ENCODE results near the gene PXDN.
"Not testable (repeated sequence)": the region's sequence is repeated elsewhere in the genome, so short reads cannot be mapped to it uniquely, and the experiment has no call there.

PXDN gene

DNA sequence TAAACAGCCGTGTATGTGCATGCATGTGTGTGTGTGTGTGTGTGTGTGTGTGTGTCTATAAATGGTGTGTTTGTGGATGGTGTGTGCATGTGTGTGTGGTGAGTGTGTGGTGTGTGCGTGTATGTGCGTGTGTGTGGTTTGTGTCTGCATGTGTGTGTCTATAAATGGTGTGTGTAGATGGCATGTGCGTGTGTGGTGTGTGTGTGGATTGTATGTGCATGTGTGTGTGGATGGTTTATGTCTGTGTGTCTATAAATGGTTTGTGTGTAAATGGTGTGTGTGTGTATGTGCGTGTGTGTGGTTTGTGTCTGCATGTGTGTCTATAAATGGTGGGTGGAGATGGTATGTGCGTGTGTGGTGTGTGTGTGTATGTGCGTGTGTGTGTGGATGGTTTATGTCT lies 65.2 kb downstream of the PXDN start:
- not testable (repeated sequence) for DNase-seq

DNA sequence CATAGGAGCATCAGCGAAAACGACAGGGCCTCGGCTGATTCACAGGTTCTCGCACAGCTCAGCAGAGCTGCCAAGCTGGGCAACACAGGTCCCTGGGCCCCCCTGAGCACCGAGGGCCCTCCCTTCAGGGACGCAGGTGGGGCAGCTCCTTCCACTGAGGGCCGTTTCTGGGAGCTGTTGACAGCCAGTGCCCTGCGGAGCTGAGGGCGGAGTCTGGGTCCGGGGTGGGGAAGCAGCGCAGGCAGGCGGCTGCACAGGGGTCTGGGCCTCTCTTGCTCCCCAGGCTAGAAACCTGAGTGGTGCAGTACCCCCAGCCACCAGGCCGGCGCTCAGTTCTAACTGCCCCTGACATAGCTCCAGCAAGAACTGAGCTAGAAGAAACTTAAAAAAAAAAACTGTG lies 65.7 kb downstream of the PXDN start:
- no peak for DNase-seq

DNA sequence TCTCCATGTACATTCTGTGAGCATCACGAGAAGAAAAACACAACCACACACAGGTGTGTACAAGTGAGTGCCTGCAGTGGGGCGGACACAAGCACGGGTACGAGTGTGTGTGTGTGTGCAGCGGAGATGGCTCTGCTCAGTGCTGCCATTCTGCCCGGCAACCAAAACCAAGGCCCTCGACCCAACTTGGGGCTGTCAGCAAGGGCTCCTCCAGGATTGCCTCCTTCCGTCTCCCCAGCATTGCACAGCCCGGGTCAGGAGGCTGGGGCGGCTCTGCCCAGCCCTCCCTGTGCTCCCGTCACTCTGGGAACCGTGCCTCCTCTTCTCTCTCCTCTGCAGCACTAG lies 66.5 kb downstream of the PXDN start:
- no peak for DNase-seq

DNA sequence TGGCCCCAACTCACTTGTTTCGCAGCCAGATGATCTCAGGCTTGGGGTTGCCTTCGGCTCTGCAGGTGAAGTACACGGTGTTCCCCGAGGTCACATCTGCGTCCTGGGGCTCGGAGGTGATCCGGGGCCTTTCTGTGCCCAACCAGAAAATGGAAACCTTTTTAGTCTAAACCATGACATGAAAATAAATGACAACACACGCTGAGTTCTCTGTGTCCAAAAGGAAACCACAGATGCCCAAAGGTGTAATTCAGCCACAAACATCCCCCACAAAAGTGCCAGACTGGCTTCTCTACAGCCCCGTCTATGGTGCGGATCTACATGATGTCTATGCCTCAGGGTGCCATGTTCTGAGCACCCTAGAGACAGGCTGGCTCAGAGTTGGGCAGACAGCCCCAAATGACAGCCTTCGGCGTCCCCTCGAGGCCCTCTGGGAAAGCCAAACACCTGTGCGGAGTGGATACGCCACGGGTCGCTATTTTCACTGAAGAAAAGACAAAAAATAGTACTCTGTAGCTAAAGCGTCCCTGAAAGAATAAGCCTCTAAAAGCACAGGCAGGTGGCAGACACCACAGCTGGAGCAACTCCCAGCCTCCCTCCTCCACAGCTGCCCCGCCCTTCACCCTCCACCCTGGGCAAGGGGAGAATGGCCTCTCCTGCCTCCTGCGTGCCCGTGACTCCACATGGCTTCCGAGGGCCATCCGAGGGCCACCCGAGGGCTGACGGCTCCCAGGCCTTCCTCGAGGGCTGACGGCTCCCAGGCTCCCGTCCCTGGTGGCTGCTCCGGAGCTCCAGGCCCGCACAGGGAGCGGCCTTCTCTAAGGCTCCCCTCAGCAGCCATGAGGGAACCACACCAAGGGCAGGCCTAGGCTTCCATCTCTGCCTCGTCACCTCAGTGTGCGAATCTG lies 67.1 kb downstream of the PXDN start:
- no peak for DNase-seq

DNA sequence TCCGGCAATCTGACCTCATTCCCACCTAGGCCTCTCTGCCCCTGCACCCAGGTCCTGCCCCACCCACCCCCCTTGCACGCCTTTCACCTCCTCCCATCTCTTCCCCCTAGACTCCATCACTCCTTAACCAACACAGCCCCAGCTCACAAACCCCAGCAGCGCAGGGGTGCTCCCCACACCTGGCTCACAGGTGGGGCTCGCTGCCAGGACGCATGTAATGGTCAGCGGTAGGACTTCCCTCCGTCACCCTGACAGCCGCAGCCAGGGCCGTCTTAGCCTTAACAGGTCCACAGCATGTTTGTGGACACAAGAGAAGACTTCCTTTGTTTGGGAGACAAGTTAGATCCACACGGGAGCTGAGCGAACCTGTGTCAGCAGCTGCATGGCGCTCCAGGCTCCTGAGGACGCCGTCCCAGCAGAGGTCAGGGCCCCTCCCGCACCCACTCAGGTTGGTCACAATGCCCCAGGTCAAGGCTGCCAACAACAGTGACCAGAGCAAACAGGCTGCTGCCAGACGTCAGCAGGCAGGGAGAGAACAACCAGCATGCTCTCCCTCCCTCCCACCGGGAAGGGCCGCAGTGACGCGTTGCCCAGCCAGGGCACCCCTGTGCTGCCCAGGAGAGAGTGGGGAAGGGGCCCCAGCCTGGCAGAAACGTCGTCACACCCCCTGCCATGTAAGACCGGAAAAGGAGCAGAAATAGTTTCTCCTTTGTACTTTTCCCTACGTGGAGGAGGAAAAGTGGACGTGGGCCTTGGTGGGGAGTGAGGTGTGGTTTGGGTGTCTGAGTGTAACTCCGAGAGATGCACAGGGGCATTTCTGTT lies 68.0 kb downstream of the PXDN start:
- no peak for DNase-seq

DNA sequence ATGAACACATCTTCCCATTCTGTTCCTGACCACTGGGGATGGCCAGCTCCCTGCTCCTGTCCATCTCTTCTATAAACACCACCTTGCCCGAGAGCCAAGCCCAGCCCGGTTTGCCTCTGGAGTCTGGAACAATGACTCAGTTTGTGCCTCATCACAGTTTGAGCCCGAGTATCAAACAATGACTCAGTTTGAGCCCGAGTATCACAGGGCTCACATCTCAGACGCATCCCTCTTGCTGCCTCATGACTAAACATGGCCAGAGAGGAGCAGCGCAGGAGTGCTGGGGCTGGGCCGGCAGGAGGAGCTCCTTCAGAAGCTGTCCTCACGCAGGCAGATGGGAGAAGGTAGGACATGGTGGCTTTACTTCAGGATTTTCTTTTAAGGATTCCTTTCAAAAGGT lies 68.7 kb downstream of the PXDN start:
- no peak for DNase-seq

DNA sequence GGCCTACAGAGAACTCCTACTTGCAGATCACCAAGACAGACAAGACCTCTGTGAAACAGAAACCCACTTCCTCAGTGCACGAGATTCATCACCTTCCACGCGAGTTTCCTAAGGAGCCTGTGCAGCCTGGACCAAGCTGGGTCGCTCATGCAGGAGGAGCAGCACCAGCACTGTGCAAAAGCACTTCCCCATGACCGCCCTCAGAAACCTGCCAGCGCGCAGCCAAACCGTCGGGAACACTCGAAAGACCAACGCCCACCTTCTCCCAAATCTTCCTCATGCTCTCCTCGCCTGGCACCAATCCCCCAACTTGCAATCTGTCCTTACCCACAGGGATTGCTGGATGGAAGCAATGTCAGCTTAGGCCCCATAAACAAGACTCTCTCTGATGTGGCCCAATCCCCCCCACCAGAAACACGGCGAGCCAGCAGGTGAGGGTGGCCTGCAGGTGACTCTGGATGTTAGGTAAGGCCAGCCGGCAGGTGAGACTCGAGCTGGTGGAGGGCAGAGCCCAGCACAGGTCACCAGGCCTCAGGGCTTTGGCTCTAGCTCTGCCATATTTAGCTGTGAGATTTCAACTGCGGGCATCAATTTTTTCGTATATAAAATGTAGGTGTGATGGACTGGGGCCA lies 69.4 kb downstream of the PXDN start:
- DNase-seq: no peak

DNA sequence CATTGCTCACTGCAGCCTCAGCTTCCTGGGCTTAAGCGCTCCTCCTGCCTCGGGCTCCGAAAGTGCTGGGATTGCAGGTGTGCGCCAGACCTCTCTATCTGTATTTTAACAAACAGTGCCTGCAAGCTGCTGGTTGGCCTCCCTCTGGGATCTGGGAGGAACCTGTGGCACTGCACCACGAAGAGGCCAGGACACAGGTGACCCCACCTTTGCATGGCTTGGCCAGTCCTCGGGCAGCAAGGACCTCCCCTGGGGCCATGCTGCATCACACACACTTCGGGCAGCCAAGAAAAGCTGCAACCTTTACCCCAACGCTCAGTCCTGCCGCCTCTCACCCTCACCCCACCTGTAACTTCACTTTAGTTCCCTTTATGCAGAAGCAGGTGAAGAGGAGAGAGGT lies 70.0 kb downstream of the PXDN start:
- no peak for DNase-seq

DNA sequence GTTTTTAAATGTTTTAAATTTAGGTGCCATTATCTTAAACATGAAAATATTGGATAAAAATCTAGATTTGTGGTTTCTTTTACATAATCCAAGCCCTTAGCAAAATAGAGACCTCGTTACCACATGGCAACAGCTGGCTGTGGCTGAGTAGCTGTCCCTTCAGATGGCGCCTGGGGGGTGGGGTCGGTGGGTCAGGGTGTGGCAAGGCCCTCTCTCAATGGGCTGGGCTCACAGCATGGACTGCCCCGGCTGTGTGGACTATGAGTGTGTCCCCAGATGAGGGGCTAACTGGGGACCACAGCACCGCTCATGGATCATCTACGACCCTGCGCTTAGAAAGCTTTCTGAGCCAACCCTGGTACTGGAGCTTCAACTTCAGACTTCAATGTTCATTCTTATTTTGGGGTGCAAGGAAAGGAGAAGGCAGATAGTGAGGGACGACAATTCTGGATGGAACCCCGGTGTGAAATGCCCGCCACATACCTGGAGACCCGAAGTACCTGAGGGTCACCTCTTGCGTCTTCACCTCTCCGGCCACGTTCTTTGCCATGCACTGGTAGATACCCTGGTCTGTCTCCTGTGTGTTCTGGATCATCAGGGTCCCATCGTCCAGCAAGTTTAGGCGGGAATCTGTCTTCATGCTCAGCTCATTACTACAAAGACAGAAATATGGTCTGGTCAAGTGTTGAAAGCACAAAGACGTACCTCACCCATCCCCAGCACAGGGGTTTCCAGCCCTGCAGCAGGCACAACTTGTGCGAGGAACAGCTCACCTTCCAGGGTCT lies 71.0 kb downstream of the PXDN start:
- no peak for DNase-seq

DNA sequence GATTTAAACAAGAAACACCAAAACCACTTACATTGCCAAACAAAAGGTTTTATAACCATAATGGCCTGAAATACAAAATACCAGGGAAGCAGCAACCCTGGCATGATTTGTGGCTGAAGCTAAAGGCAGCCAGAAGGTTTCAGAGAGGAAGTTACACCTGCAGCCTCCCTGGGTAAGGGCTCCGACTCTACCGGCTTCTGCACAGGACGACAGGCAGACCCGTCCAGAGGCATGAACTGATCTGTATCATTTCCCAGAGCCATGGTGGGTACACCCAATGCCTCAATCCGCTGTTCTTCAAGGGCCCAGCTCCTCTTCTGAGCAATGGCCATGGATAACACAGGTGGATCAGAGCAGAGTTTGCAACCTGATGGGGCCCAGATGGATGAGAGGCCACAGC lies 71.6 kb downstream of the PXDN start:
- DNase-seq: no peak

DNA sequence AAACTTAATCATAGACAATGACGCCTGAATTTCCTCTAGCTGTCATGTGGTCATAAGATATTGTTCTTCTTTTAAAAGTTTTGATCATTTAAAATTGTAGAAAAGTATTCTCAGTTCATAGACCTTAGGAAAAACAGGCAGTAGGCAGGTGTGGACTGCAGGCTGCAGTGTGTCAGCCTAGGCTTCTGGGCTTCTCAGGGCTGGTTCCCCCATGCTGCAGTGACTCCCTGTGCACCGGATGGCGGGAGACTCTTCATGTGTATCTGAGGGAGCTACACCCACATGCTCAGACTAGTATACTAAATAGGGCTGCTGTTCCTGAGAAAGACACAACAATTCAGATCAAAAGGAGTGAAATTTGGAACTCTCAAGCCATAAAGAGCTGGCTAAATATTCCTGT lies 72.4 kb downstream of the PXDN start:
- DNase-seq: no peak

DNA sequence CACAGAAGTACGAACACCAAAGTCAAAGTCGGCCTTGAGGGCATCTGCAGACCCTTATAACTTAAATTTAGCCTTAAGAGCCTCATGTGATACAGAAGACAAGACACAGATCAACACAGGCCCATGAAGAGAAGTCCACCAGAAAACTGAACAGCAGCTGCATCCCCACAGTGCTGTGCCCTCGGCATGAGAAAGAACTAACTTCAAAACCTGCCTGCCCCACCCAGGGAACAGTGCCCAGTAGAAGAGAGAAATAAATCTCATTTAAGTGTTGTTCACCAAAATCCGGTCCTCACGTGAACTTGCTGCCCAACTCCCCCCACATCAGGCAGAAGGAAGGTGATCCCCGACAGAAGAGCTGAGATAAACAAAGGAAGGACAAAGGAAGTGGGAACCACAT lies 73.7 kb downstream of the PXDN start:
- no peak for DNase-seq

DNA sequence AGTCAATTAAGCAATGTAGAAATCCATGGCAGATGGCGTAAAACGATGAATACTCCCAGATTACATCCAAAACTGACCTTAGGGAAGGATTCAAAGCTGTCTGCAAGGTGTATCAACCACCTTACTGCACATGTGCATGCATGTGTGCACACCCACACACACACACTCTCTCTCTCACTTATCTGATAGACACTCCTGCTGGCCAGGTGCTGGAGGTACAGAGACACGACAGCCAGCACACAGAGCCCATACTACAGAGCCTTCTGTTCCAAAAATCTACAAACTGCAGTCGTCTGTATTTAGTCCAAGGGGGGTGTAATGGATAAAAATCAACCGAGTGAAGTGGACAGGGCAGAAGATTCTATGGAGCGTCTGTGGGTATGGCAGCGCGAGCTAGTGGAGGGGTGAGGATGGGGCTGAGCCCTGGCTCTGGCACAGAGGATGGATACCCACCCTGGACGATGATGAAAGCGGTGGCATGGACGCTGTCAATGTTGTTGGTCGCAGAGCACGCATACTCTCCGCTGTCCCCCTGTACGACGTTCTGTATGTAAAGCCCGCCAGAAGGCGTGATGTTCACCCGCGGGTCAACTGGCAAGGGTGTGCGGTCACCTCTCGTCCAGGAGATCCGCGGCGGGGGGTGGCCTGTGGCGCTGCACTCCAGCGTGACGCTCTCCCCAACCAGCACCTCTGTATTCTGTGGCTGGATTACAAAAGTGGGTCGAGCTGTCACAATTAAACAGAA lies 78.4 kb downstream of the PXDN start:
- DNase-seq: no peak

DNA sequence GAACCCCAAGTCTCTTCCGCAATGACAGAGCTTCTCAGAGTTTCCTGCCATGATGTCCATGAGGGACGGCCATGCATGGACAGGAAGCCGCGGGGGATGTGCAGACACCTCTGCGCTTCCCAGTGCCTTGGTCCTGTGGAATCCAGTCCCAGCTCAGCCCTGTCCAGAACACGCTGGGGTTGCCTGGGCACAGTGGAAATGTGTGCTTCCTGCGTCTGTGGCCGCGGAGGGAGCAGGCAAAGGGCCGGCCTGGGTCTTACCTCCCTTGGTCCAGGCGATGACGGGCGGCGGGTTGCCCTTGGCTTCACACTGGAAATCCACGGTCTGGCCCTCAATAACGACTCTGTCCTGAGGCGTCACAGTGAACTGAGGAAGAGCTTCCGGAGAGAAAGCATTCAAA lies 79.6 kb downstream of the PXDN start:
- no peak for DNase-seq

DNA sequence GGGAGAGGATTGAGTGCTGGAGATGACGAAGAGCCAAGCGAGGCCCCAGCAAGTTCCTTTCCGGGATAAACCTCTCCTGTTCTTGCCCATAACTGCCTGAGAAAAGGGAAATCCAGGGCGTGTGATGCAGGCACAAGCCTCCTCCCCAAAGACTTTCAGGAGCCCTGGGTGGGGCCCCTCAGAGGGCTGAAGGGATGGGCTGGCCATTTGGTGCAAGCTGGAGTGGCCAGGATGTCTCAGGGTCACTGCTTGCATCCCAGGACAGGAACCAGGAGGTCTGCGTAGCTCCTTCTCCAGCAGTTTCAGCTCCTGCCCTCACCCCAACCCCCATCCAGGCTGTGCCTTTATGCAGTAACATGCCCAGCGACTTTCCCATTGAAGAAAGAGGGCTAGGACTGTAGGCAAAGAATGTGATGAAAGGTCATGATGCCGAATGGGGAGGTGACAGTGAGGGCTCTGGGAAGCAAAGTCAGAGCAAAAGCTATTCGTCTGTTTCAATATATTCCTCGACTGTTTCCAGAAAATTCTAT lies 80.2 kb downstream of the PXDN start:
- no peak for DNase-seq

DNA sequence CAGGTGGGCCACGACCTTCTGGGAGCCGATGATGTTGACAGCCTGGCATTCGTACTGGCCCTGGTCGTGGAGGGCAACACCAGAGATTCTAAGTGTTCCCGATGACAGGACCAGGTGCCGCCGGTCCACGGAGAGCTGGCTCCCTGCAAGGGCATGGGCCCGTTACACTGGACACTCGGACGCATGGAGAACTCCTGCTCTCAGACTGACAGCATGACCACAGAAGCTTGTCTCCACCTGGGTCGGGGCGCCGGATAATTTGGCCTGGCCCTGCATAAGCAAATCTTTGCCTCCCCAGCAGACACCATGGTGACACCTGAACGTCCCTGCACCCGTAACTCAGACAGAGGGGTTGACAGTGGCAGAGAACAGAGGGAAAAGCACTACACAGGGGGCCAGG lies 80.7 kb downstream of the PXDN start:
- DNase-seq: no peak

DNA sequence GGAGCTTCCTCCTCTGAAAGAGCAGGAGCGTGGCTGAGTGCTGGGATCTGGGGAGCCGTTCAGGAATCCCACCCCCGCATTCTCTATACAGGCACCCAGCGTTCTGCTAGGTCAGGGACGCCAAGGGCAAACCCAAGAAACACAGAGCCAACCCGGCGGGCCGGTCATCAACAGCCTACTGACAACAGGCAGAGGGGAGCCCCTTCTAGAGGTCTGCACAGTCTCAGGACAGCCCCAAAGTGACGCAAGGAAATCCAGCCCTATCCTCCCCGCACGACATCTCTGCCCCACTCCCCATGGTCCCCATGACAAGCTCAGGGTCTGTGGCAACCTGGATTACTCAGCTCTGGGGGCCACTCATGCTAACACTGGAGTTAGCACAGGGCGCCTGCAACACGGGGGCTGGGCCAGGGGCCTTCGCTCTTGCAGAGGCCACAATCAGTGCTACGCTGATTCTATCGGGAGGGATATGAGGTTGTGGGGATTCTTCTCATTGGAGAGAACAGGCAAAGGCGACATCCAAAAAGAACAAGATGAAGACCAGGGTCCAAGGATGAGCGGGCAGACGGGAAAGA lies 81.6 kb downstream of the PXDN start:
- DNase-seq: no peak

DNA sequence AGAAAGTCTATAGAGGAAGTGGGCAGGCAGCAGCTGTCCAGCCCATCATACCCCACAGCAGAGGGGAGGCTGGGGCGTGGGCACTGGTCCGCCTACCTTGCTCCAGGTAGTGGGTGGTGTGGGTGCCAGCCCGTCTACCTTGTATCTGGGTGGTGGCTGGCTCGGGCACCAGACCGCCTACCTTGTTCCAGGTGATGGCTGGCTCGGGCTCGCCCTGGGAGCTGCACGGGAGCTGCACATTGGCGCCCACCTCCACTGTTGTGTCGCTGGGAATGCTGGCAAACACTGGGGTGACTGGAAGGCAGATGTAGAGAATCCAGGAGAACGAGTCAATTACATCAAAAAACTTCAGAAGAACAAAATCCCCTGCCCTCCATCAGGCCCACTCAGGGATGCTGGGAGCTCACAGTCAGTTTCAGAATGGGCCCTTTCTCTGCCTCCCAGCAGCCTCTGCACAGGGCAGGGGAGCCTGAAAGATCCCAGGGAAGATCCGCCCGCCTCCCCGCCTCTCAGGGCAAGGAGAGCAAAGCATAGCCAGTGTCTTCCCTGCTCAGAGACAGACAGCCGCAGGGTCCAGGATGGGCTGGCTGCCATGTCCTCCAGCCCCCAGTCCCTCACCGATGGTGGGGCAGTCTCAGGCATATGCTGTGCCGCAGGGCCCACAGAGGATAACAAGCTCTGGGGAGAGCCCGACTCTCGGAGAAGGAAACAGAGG lies 82.3 kb downstream of the PXDN start:
- no peak for DNase-seq

DNA sequence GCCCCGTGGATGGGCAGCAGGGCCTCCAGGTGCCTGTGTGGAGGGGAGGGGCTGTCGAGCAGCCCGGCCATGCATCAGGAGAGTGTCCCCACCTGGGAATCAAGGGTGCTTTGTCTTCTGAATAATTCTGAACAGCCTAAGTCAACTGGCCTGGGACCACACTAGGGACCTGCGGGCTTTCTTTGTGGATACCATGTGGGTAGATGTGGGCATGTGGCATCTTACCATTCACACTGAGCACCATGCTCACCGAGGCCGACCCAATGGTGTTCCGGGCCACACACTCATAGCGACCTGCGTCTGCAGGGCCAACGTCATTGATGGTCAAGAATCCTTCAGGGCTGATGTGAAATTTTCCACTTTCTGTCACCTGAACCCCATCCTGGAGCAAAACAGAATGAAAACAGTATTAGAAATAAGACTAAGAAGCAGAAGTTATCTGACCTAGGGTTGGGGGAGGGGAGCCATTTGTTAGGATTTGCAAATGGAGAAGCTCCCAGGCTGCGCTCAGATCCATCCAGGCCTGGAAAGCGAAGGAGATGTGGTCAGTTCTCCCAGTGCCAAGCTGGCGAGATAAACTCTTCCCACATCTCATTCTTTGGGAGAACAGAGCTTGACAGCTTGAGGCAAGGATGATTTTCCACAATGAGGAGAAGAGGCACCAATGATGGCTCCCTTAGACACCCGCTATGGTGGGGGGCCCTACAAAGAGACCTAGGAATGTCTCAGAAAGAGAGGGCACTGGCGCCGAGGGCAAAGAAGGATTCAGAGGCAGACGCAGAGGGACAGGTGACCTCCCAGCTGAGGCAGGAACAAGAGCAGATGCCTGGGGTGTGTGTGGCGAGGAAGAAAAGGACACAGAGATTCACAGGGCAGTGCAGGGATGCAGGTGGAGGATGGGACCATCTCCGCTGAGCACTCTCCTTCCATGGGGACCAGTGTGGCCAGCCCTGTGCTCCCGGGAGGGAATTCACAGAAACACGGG lies 83.4 kb downstream of the PXDN start:
- no peak for DNase-seq
